Smooth muscle cell (in vitro differentiated cells): ENCODE measurements around the gene HTR7. TPM values are rescaled to one million over a fixed set of nuclear protein-coding genes. Genes with fewer than 3 reads are reported as not detected.
"Not testable (repeated sequence)": the region's sequence is repeated elsewhere in the genome, so short reads cannot be mapped to it uniquely, and the experiment has no call there.

Experiments used
- DNase-seq: peaks from one replicate; lab custom pipeline; 2025; ENCODE audit not compliant: unreplicated experiment; lab: John Stamatoyannopoulos, UW
- H2AFZ ChIP-seq: fragments of 200-600 bp; sonication (generic); 2 replicates; pipeline ENCODE4 v1.6.0; 2016; ENCODE audit warnings: antibody characterized with exemption, low read depth, mild to moderate bottlenecking
- H3F3A ChIP-seq: fragments of 200-600 bp; sonication (generic); 2 replicates; pipeline ENCODE4 v1.6.0; 2017; ENCODE audit warnings: antibody characterized with exemption, low read depth
- H3K27ac ChIP-seq: fragments of 200-600 bp; sonication (generic); 2 replicates; pipeline ENCODE4 v1.5.1; 2016; ENCODE audit warnings: low read depth, mild to moderate bottlenecking
- H3K27me3 ChIP-seq: fragments of 200-600 bp; sonication (generic); 2 replicates; pipeline ENCODE4 v1.6.1; 2016; ENCODE audit warnings: low read depth, mild to moderate bottlenecking
- H3K36me3 ChIP-seq: fragments of 200-600 bp; sonication (generic); 2 replicates; pipeline ENCODE4 v1.5.1; 2016; ENCODE audit warnings: low read depth
- H3K4me1 ChIP-seq: fragments of 200-600 bp; sonication (generic); 2 replicates; pipeline ENCODE4 v1.5.1; 2016; ENCODE audit warnings: low read depth
- H3K4me2 ChIP-seq: fragments of 200-600 bp; sonication (generic); 2 replicates; pipeline ENCODE4 v1.6.0; 2016; ENCODE audit warnings: mild to moderate bottlenecking
- H3K4me3 ChIP-seq: fragments of 200-600 bp; sonication (generic); 2 replicates; pipeline ENCODE4 v1.5.1; 2016; ENCODE audit warnings: mild to moderate bottlenecking
- H3K79me2 ChIP-seq: fragments of 200-600 bp; sonication (generic); 2 replicates; pipeline ENCODE4 v1.6.0; 2016; ENCODE audit warnings: low read depth, mild to moderate bottlenecking
- H3K9ac ChIP-seq: fragments of 200-600 bp; sonication (generic); 2 replicates; pipeline ENCODE4 v1.6.0; 2016; ENCODE audit warnings: low read depth
- H3K9me3 ChIP-seq: fragments of 200-600 bp; sonication (generic); replicated peaks from 2 replicates; pipeline ENCODE4 v1.5.1; 2016; ENCODE audit warnings: low read depth
- H4K20me1 ChIP-seq: fragments of 200-600 bp; sonication (generic); 2 replicates; pipeline ENCODE4 v1.6.0; 2016; ENCODE audit warnings: low read depth
- CTCF ChIP-seq: fragments of 200-600 bp; sonication (generic); IDR thresholded peaks from 2 replicates; pipeline ENCODE4 v1.5.1; 2017; ENCODE audit warnings: borderline replicate concordance, mild to moderate bottlenecking, antibody characterized with exemption; ENCODE audit not compliant: insufficient read depth, poor library complexity, severe bottlenecking
- WGBS: methylation state at CpG from one replicate; pipeline ENCODE4 v1.1.7; 2016; ENCODE audit warnings: low lambda C conversion rate; 5-methylcytosine and 5-hydroxymethylcytosine counted together
- polyA plus RNA-seq: library from polyadenylated mRNA; unstranded; fragments of >200 nt; fragmentation: Nextera tagmentation; extraction: Ambion mirVana; gene quantifications from 2 replicates; pipeline ENCODE4 v1.2.1, GENCODE V29; 2016
- total RNA-seq: library from RNA; depleted of rRNA; stranded (reverse); fragments of >200 nt; gene quantifications from 2 replicates; pipeline ENCODE4 v1.2.3, GENCODE V29; 2014

Gene HTR7
- total and polyA plus RNA-seq, 2 experiments from 2014 or later = 3.7 to 10.7 TPM

- no peaks in the 10 kb centered on the region for H3K79me2 ChIP-seq
- H3K27me3 ChIP-seq = no peaks in the 10 kb centered on the region
- no peaks in the 10 kb centered on the region for H3F3A ChIP-seq
- H2AFZ ChIP-seq = no peak overlapping the region
- no peak for TF ChIP-seq CTCF
- 97% methylated on average over 6 of the region's 6 CpGs for WGBS
- H4K20me1 ChIP-seq = no peaks in the 10 kb centered on the region
- H3K9me3 ChIP-seq = no peaks in the 10 kb centered on the region
- no peak overlapping the region for H3K9ac ChIP-seq
- peaks cover 11% of the 10 kb centered on the region for H3K36me3 ChIP-seq
- H3K27ac ChIP-seq = no peak overlapping the region
- no peak for DNase-seq
- H3K4me2 ChIP-seq = no peak overlapping the region
- H3K4me1 ChIP-seq = peaks cover 3% of the 10 kb centered on the region
- no peak overlapping the region for H3K4me3 ChIP-seq
Measured at GRCh38 chr10:90887555-90887954, 29.7 kb upstream of the HTR7 start.

GRCh38 chr10:90885176-90885575 is 27.3 kb upstream of the HTR7 start:
- H3K27ac ChIP-seq = peak overlapping the region; percentile 33

GRCh38 chr10:90884431-90884830 is 26.6 kb upstream of the HTR7 start:
- H3K27me3 ChIP-seq = no peaks in the 10 kb centered on the region
- peak overlapping the region; percentile 1 for H3K9ac ChIP-seq
- H3K4me3 ChIP-seq = no peak overlapping the region
- 90% methylated on average over 3 of the region's 3 CpGs for WGBS
- TF ChIP-seq CTCF = no peak
- peaks cover 3% of the 10 kb centered on the region for H3K4me1 ChIP-seq
- H3F3A ChIP-seq = no peaks in the 10 kb centered on the region
- peak overlapping the region; percentile 7 for H3K4me2 ChIP-seq
- H3K9me3 ChIP-seq = no peaks in the 10 kb centered on the region
- no peak overlapping the region for H2AFZ ChIP-seq
- H3K36me3 ChIP-seq = peaks cover 15% of the 10 kb centered on the region
- no peaks in the 10 kb centered on the region for H4K20me1 ChIP-seq
- no peaks in the 10 kb centered on the region for H3K79me2 ChIP-seq
- no peak for DNase-seq
- no peak overlapping the region for H3K27ac ChIP-seq

More at GRCh38 chr10:90885176-90885575, 27.3 kb upstream of the HTR7 start:
- H3K4me2 ChIP-seq = peak overlapping the region; percentile 52
- no peak overlapping the region for H3K4me3 ChIP-seq
- no peaks in the 10 kb centered on the region for H3K9me3 ChIP-seq
- no peaks in the 10 kb centered on the region for H3K27me3 ChIP-seq
- H4K20me1 ChIP-seq = no peaks in the 10 kb centered on the region
- no peak overlapping the region for H2AFZ ChIP-seq
- no peaks in the 10 kb centered on the region for H3K79me2 ChIP-seq
- H3K4me1 ChIP-seq = peaks cover 3% of the 10 kb centered on the region
- no peak for DNase-seq
- no peak for TF ChIP-seq CTCF
- H3K36me3 ChIP-seq = peaks cover 11% of the 10 kb centered on the region
- 79% methylated on average over 1 of the region's 1 CpG for WGBS
- H3F3A ChIP-seq = no peaks in the 10 kb centered on the region
- H3K9ac ChIP-seq = no peak overlapping the region

GRCh38 chr10:90880059-90880719 is 22.4 kb upstream of the HTR7 start:
- H3K79me2 ChIP-seq, DNase-seq: not testable (repeated sequence)

More at GRCh38 chr10:90880059-90880719, 22.4 kb upstream of the HTR7 start:
- H3K36me3 ChIP-seq = peaks cover 10% of the 10 kb centered on the region
- not testable (repeated sequence) for H3K9ac ChIP-seq, H3K27me3 ChIP-seq, H3K9me3 ChIP-seq, H3K27ac ChIP-seq, H3K4me3 ChIP-seq, H3F3A ChIP-seq, H3K4me1 ChIP-seq, H2AFZ ChIP-seq, H3K4me2 ChIP-seq, H4K20me1 ChIP-seq
- TF ChIP-seq CTCF = peak; percentile 73
- WGBS = 80% methylated on average over 8 of the region's 8 CpGs
